Measurements from ENCODE around the gene LHX4. TPM values are rescaled to one million over a fixed set of nuclear protein-coding genes. Genes with fewer than 3 reads are reported as not detected.

Gene LHX4
- total RNA-seq, 1 donor from 2014 or later = 0.12 TPM

DNA sequence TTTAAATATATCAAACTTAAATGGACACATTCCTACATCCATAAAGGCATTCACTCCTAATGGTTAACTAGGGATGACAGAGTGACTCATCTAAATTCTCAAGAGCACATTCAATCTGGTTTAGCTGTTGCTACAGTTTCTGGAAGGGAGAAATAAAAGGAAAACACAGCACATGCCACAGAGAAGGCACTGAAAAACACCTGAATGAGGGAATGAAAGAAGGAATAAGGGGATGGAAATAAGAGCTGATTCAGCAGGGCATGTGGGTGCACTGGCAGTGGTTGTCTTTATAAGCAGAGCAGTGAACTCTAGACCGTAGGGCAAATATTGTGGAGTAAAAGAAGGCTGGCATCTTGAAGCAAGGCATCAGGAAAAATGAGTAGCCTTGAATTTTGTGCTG is 79.3 kb downstream of the LHX4 start:
- Mint-ChIP-seq H3K27me3 (ENCODE audit: low read depth) (no peaks in the 10 kb centered on the region), H3K9me3 (ENCODE audit: low read depth) (peaks cover 6% of the 10 kb centered on the region), H3K36me3 (ENCODE audit: low read depth) (peaks cover 4% of the 10 kb centered on the region), H3K4me1 (ENCODE audit: low read depth) (peaks cover 36% of the 10 kb centered on the region), H3K27ac (ENCODE audit: unreplicated experiment) (peak overlapping the region; percentile 91), H3K4me3 (ENCODE audit: unreplicated experiment) (no peak overlapping the region)
- DNase-seq (ENCODE audit: low spot score) = no peak
- TF ChIP-seq, protein P1, sequence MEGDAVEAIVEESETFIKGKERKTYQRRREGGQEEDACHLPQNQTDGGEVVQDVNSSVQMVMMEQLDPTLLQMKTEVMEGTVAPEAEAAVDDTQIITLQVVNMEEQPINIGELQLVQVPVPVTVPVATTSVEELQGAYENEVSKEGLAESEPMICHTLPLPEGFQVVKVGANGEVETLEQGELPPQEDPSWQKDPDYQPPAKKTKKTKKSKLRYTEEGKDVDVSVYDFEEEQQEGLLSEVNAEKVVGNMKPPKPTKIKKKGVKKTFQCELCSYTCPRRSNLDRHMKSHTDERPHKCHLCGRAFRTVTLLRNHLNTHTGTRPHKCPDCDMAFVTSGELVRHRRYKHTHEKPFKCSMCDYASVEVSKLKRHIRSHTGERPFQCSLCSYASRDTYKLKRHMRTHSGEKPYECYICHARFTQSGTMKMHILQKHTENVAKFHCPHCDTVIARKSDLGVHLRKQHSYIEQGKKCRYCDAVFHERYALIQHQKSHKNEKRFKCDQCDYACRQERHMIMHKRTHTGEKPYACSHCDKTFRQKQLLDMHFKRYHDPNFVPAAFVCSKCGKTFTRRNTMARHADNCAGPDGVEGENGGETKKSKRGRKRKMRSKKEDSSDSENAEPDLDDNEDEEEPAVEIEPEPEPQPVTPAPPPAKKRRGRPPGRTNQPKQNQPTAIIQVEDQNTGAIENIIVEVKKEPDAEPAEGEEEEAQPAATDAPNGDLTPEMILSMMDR (IDR thresholded peaks at IDR 0.05) = no peak

DNA sequence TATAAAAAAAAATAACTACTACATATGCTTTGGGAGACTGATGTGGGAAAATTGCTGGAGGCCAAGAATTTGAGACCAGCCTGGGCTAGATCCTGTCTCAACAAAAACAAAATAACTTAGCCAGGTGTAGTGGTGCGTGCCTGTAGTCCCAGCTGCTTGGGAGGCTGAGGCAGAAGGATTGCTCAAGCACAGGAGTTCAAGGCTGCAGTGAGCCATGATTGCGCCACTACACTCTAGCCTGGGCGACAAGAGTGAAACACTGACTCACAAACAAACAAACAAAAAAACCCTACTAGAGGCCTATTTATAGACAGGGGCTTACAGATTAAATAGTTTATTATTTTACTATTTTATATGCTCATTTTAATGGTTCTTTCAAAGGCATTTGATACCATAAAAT is 80.0 kb downstream of the LHX4 start:
- peak overlapping the region; percentile 91 for H3K27ac Mint-ChIP-seq (ENCODE audit: unreplicated experiment)
- no peaks in the 10 kb centered on the region for H3K27me3 Mint-ChIP-seq (ENCODE audit: low read depth)
- peaks cover 4% of the 10 kb centered on the region for H3K36me3 Mint-ChIP-seq (ENCODE audit: low read depth)
- peaks cover 6% of the 10 kb centered on the region for H3K9me3 Mint-ChIP-seq (ENCODE audit: low read depth)
- TF ChIP-seq, protein P1 (IDR thresholded peaks at IDR 0.05) = no peak
- DNase-seq (ENCODE audit: low spot score) = no peak
- H3K4me1 Mint-ChIP-seq (ENCODE audit: low read depth) = peaks cover 36% of the 10 kb centered on the region
- no peak overlapping the region for H3K4me3 Mint-ChIP-seq (ENCODE audit: unreplicated experiment)

- Mint-ChIP-seq H3K4me3 (ENCODE audit: unreplicated experiment) (no peak overlapping the region), H3K27ac (ENCODE audit: unreplicated experiment) (no peak overlapping the region), H3K36me3 (ENCODE audit: low read depth) (peaks cover 4% of the 10 kb centered on the region), H3K27me3 (ENCODE audit: low read depth) (no peaks in the 10 kb centered on the region), H3K4me1 (ENCODE audit: low read depth) (peaks cover 39% of the 10 kb centered on the region), H3K9me3 (ENCODE audit: low read depth) (peaks cover 6% of the 10 kb centered on the region)
- TF ChIP-seq, protein P1 (IDR thresholded peaks at IDR 0.05) = no peak
- DNase-seq (ENCODE audit: low spot score) = no peak
Measured at GRCh38 chr1:180311011-180311730, 81.1 kb downstream of the LHX4 start.

GRCh38 chr1:180312926-180313325 is 82.9 kb downstream of the LHX4 start:
- TF ChIP-seq, protein P1 (IDR thresholded peaks at IDR 0.05) = no peak
- Mint-ChIP-seq H3K27ac (ENCODE audit: unreplicated experiment) (no peak overlapping the region), H3K4me1 (ENCODE audit: low read depth) (peaks cover 38% of the 10 kb centered on the region), H3K9me3 (ENCODE audit: low read depth) (no peaks in the 10 kb centered on the region), H3K27me3 (ENCODE audit: low read depth) (no peaks in the 10 kb centered on the region), H3K4me3 (ENCODE audit: unreplicated experiment) (no peak overlapping the region), H3K36me3 (ENCODE audit: low read depth) (peaks cover 1% of the 10 kb centered on the region)
- DNase-seq (ENCODE audit: low spot score) = no peak

DNA sequence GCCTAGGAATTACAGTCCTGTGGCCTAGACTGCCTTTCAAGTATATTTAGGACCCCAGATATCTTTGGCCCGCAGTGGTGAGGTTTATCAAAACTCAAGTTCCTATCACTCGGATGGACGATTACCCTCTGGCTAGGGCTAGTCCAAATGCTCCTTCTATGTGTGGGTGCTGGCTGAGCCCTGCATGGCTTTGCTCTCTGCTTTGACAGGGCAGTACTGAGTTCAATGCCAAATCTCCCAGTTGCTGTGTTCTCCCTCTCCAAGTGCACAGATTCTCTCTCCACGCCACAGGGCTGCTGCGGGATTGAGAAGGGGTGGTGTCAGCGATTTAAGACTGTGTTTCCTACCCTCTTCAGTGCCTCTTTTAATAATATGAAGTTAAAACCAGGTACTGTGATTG is 97.0 kb downstream of the LHX4 start:
- H3K4me1 Mint-ChIP-seq (ENCODE audit: low read depth) = no peaks in the 10 kb centered on the region
- H3K27ac Mint-ChIP-seq (ENCODE audit: unreplicated experiment) = no peak overlapping the region
- no peak overlapping the region for H3K4me3 Mint-ChIP-seq (ENCODE audit: unreplicated experiment)
- H3K9me3 Mint-ChIP-seq (ENCODE audit: low read depth) = peaks cover 17% of the 10 kb centered on the region
- no peaks in the 10 kb centered on the region for H3K27me3 Mint-ChIP-seq (ENCODE audit: low read depth)
- peaks cover 7% of the 10 kb centered on the region for H3K36me3 Mint-ChIP-seq (ENCODE audit: low read depth)
- TF ChIP-seq, protein P1 (IDR thresholded peaks at IDR 0.05) = no peak
- no peak for DNase-seq (ENCODE audit: low spot score)

Other genes starting within 250 kb of the LHX4 start
- gene QSOX1, start 75.4 kb upstream of the LHX4 start, total RNA-seq = 152 to 232 TPM (median 222 TPM) in 3 replicates